Neuronal stem cell (in vitro differentiated cells): Measurements from ENCODE around the gene FAM81A.
A peak's percentile ranks its signal among the peaks of the same experiment; 100 is the strongest.

ENCODE experiments used
- DNase-seq: peaks from one replicate; pipeline ENCODE4 v3.0.0-alpha.2; 2013; ENCODE audit warnings: low spot score
- H2AFZ ChIP-seq: one replicate; pipeline ENCODE4 v1.6.1; 2013; ENCODE audit warnings: mild to moderate bottlenecking, low read length, inconsistent platforms
- H2AK5ac ChIP-seq: 2 replicates; pipeline ENCODE4 v1.6.1; 2013; ENCODE audit warnings: low read depth, mild to moderate bottlenecking, inconsistent platforms, low read length, moderate library complexity, mixed read lengths
- H2BK120ac ChIP-seq: 2 replicates; pipeline ENCODE4 v1.6.1; 2013; ENCODE audit warnings: low read depth, mild to moderate bottlenecking, inconsistent platforms, low read length, moderate library complexity, mixed read lengths
- H2BK12ac ChIP-seq: one replicate; pipeline ENCODE4 v1.6.1; 2013; ENCODE audit warnings: low read length, inconsistent platforms
- H2BK15ac ChIP-seq: 2 replicates; pipeline ENCODE4 v1.6.1; 2013; ENCODE audit warnings: mild to moderate bottlenecking, low read length, inconsistent platforms, mixed read lengths
- H2BK5ac ChIP-seq: one replicate; pipeline ENCODE4 v1.6.1; 2013; ENCODE audit warnings: inconsistent platforms, mild to moderate bottlenecking, low read length, moderate library complexity
- H3K14ac ChIP-seq: one replicate; pipeline ENCODE4 v1.6.1; 2013; ENCODE audit warnings: low read length, inconsistent platforms
- H3K18ac ChIP-seq: 2 replicates; pipeline ENCODE4 v1.6.1; 2013; ENCODE audit warnings: low read length, inconsistent platforms
- H3K23ac ChIP-seq: 2 replicates; pipeline ENCODE4 v1.6.1; 2013; ENCODE audit warnings: low read depth, mild to moderate bottlenecking, mixed read lengths, low read length, inconsistent platforms; ENCODE audit not compliant: poor library complexity
- H3K27ac ChIP-seq: replicated peaks from 3 replicates; pipeline ENCODE4 v1.5.1; 2013; ENCODE audit warnings: low read length, inconsistent platforms
- H3K27me3 ChIP-seq, 3 experiments: 2 replicates each; pipeline ENCODE4 v1.6.1; 2013; ENCODE audit warnings: low read length in 3 of 3, mild to moderate bottlenecking in 2 of 3, inconsistent platforms in 1 of 3, low read depth in 1 of 3, mixed read lengths in 1 of 3, moderate library complexity in 1 of 3; ENCODE audit not compliant: control insufficient read depth in 3 of 3, insufficient read depth in 3 of 3
- H3K36me3 ChIP-seq, 2 donors: replicated peaks in 1 of 2; 2 replicates each; pipeline ENCODE4 v1.6.1; 2013; ENCODE audit warnings: low read length in 2 of 2; ENCODE audit not compliant: control insufficient read depth in 2 of 2, insufficient read depth in 2 of 2
- H3K4ac ChIP-seq: 2 replicates; pipeline ENCODE4 v1.6.1; 2013; ENCODE audit warnings: inconsistent platforms, mild to moderate bottlenecking, low read length, moderate library complexity
- H3K4me1 ChIP-seq, 2 donors: 1 replicate in 1 of 2; 2 replicates in 1 of 2; pipeline ENCODE4 v1.6.1; 2013; ENCODE audit warnings: low read length in 2 of 2, low read depth in 1 of 2; ENCODE audit not compliant: control insufficient read depth in 2 of 2, insufficient read depth in 1 of 2
- H3K4me2 ChIP-seq: one replicate; pipeline ENCODE4 v1.6.1; 2013; ENCODE audit warnings: mild to moderate bottlenecking, low read length, inconsistent platforms; ENCODE audit not compliant: insufficient read depth, poor library complexity, severe bottlenecking
- H3K4me3 ChIP-seq, 2 donors: 2 replicates each; pipeline ENCODE4 v1.5.1; 2013; ENCODE audit warnings: low read length in 2 of 2, mild to moderate bottlenecking in 2 of 2, inconsistent platforms in 1 of 2, moderate library complexity in 1 of 2
- H3K79me1 ChIP-seq: one replicate; pipeline ENCODE4 v1.6.1; 2013; ENCODE audit warnings: low read depth, mild to moderate bottlenecking, inconsistent platforms, low read length, moderate library complexity
- H3K9ac ChIP-seq: one replicate; pipeline ENCODE4 v1.6.1; 2013; ENCODE audit warnings: mild to moderate bottlenecking, low read depth, low read length, inconsistent platforms; ENCODE audit not compliant: poor library complexity
- H3K9me3 ChIP-seq, 2 donors: replicated peaks in 1 of 2; 2 replicates each; pipeline versions ENCODE3 to v1.6.1; 2013; ENCODE audit warnings: low read length in 2 of 2, mild to moderate bottlenecking in 2 of 2, inconsistent platforms in 1 of 2, low read depth in 1 of 2, mixed read lengths in 1 of 2, moderate library complexity in 1 of 2; ENCODE audit not compliant: control insufficient read depth in 2 of 2, insufficient read depth in 1 of 2
- H4K8ac ChIP-seq: one replicate; pipeline ENCODE4 v1.6.1; 2013; ENCODE audit warnings: low read depth, mild to moderate bottlenecking, inconsistent platforms, low read length, moderate library complexity
- H4K91ac ChIP-seq: one replicate; pipeline ENCODE4 v1.6.1; 2013; ENCODE audit warnings: low read length, low read depth, mild to moderate bottlenecking, inconsistent platforms; ENCODE audit not compliant: poor library complexity
- WGBS, 2 donors: extraction: QIAGEN DNeasy Blood & Tissue Kit; methylation state at CpG; one replicate each; pipeline ENCODE4 v1.1.7; 2013; ENCODE audit warnings: missing lambda C conversion rate in 2 of 2, mixed read lengths in 1 of 2; ENCODE audit not compliant: insufficient read length in 2 of 2, insufficient replicate concordance in 1 of 2; ENCODE audit errors: extremely low coverage in 2 of 2; 5-methylcytosine and 5-hydroxymethylcytosine counted together

Gene FAM81A

DNA sequence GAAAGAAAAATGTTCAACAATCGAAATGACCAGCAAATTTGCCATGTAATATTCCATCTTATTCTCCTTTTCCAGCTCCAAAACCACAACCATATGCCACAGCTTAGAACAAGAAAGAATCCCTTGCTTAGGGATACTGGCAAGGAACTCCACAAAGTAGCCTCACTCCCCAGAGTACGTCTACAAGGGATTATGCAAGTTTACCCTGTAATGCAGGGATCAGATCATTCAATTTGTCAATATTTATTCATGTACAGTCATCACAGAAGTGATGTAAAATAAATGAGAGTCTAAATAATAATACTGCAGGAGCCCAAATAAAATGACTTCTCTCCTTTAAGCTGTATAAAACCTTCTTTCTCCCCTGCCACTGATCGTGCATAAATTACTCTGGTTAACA, 41.8 kb upstream of the FAM81A start:
- no peak overlapping the region for H4K8ac ChIP-seq
- H3K4me1 ChIP-seq, result peaks cover 0 to 5% of the 10 kb centered on the region in 2 donors
- no peaks in the 10 kb centered on the region for H3K27me3 ChIP-seq
- no peak overlapping the region for H2AK5ac ChIP-seq
- no peaks in the 10 kb centered on the region for H3K9me3 ChIP-seq
- no peak overlapping the region for H3K18ac ChIP-seq
- H2AFZ ChIP-seq, result no peak overlapping the region
- H2BK12ac ChIP-seq, result no peak overlapping the region
- no peak overlapping the region for H3K4me3 ChIP-seq
- H3K9ac ChIP-seq, result no peak overlapping the region
- no peak overlapping the region for H3K23ac ChIP-seq
- no peak overlapping the region for H4K91ac ChIP-seq
- no peak overlapping the region for H2BK5ac ChIP-seq
- H2BK120ac ChIP-seq, result no peak overlapping the region
- no peaks in the 10 kb centered on the region for H3K36me3 ChIP-seq
- no CpG with 5 or more reads among the region's 3 CpGs for WGBS, 2 donors
- H2BK15ac ChIP-seq, result no peak overlapping the region
- H3K14ac ChIP-seq, result no peak overlapping the region
- no peak for DNase-seq
- no peak overlapping the region for H3K4me2 ChIP-seq
- no peak overlapping the region for H3K27ac ChIP-seq
- no peaks in the 10 kb centered on the region for H3K79me1 ChIP-seq
- no peak overlapping the region for H3K4ac ChIP-seq

DNA sequence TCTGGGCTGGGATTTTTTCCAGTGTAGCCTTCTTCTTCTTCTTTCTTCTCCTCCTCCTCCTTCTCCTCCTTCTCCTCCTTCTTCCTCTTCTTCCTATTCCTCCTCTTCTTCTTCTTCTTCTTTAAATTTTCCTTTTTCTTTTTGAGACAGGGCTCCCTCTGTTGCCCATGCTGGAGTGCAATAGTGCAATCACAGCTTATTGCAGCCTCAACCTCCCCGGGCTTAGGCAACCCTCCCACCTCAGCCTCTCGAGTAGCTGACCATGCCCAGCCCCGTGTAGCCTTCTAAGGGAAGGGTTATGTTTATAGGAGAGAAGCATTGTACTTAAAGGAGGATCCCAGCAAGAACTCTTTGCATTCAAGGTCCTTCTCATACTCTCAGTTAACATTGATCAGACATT, 41.3 kb upstream of the FAM81A start:
- Histone ChIP-seq H3K4ac (no peak overlapping the region), H3K4me3 (no peak overlapping the region), H3K9ac (no peak overlapping the region), H4K91ac (no peak overlapping the region), H2BK15ac (no peak overlapping the region), H4K8ac (no peak overlapping the region), H2AK5ac (no peak overlapping the region), H3K4me1 (peaks cover under 1 to 5% of the 10 kb centered on the region in 2 donors), H3K79me1 (no peaks in the 10 kb centered on the region), H3K36me3 (no peaks in the 10 kb centered on the region), H2BK120ac (no peak overlapping the region), H3K14ac (no peak overlapping the region), H2AFZ (no peak overlapping the region), H2BK5ac (no peak overlapping the region), H3K9me3 (no peaks in the 10 kb centered on the region), H3K27me3 (no peaks in the 10 kb centered on the region), H2BK12ac (no peak overlapping the region), H3K27ac (no peak overlapping the region), H3K18ac (no peak overlapping the region), H3K4me2 (no peak overlapping the region), H3K23ac (no peak overlapping the region)
- no CpG with 5 or more reads among the region's 3 CpGs for WGBS, 2 donors
- no peak for DNase-seq

DNA sequence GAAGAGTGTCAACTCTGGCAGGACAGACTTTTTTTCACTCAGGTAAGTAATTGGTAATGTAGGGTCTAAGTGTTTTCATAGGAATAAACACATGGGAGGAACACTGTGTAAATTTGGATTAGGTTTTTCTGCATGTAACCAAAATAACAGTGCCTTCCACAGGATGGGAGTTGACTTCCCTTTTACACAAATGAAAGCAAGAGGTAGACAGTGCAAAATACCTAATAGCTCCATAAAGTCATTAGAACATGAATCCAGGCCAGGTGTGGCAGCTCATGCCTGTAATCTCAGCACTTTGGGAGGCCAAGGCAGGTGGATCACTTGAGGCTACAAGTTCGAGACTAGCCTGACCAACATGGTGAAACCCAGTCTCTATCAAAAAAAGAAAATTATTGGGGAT, 39.8 kb upstream of the FAM81A start:
- Histone ChIP-seq H3K23ac (no peak overlapping the region), H4K8ac (no peak overlapping the region), H3K14ac (no peak overlapping the region), H3K9me3 (no peaks in the 10 kb centered on the region), H2AFZ (no peak overlapping the region), H2AK5ac (no peak overlapping the region), H2BK120ac (no peak overlapping the region), H3K4me1 (peaks cover 5 to 6% of the 10 kb centered on the region in 2 donors), H2BK12ac (no peak overlapping the region), H3K4me3 (no peak overlapping the region), H3K27me3 (no peaks in the 10 kb centered on the region), H3K27ac (no peak overlapping the region), H2BK15ac (no peak overlapping the region), H3K9ac (no peak overlapping the region), H3K79me1 (no peaks in the 10 kb centered on the region), H3K36me3 (no peaks in the 10 kb centered on the region), H2BK5ac (no peak overlapping the region), H3K18ac (no peak overlapping the region), H3K4me2 (no peak overlapping the region), H4K91ac (no peak overlapping the region), H3K4ac (no peak overlapping the region)
- no peak for DNase-seq
- no CpG with 5 or more reads among the region's 1 CpG for WGBS, 2 donors

DNA sequence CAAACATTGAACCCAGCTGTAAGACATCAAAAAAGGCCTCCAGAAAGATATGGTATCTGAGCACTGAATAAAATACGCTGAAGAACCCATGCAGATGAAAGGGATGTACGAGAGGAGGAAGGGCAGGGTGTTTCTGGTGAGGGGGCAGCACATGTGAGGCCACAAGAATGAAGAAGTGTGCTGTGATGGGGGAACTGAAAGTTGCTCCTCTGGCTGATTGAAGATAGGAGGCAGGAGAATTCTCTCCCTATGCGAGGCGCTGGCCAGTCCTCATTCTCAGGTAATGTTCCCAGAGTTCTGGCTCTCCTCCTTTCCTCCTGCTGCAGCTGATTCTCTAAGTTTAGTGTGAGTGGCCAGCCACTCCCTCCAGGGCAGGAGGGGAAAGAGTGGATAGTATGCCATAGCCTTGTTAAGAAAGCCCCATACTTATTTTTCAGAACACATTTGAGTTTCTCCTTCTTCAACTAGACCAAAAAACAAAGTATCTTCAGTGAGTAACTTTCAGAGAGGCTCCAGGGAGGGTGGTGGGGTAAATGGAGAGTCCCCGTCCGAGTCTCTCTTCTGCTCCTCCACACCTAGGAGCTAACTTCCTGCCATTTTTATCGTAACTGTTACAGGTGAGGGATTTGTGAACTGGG, 38.4 kb upstream of the FAM81A start:
- Histone ChIP-seq H2BK15ac (no peak overlapping the region), H3K27ac (no peak overlapping the region), H3K4me1 (peaks cover 5 to 6% of the 10 kb centered on the region in 2 donors), H3K27me3 (no peaks in the 10 kb centered on the region), H3K79me1 (no peaks in the 10 kb centered on the region), H3K36me3 (no peaks in the 10 kb centered on the region), H4K8ac (no peak overlapping the region), H2BK12ac (no peak overlapping the region), H3K9ac (no peak overlapping the region), H3K4me3 (no peak overlapping the region), H3K14ac (no peak overlapping the region), H2BK120ac (no peak overlapping the region), H3K23ac (no peak overlapping the region), H3K4ac (no peak overlapping the region), H2BK5ac (no peak overlapping the region), H3K4me2 (no peak overlapping the region), H2AFZ (peak overlapping the region; percentile 56), H4K91ac (no peak overlapping the region), H3K18ac (no peak overlapping the region), H3K9me3 (no peaks in the 10 kb centered on the region), H2AK5ac (no peak overlapping the region)
- DNase-seq, result no peak
- no CpG with 5 or more reads among the region's 7 CpGs for WGBS, 2 donors
